ENCODE results near the gene CHL1.

- TF ChIP-seq, protein P1, sequence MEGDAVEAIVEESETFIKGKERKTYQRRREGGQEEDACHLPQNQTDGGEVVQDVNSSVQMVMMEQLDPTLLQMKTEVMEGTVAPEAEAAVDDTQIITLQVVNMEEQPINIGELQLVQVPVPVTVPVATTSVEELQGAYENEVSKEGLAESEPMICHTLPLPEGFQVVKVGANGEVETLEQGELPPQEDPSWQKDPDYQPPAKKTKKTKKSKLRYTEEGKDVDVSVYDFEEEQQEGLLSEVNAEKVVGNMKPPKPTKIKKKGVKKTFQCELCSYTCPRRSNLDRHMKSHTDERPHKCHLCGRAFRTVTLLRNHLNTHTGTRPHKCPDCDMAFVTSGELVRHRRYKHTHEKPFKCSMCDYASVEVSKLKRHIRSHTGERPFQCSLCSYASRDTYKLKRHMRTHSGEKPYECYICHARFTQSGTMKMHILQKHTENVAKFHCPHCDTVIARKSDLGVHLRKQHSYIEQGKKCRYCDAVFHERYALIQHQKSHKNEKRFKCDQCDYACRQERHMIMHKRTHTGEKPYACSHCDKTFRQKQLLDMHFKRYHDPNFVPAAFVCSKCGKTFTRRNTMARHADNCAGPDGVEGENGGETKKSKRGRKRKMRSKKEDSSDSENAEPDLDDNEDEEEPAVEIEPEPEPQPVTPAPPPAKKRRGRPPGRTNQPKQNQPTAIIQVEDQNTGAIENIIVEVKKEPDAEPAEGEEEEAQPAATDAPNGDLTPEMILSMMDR (IDR thresholded peaks at IDR 0.05; ENCODE audit: low read depth, low read length, poor library complexity, severe bottlenecking), result no peak
- TF ChIP-seq EZH2phosphoT487 (IDR thresholded peaks at IDR 0.05; ENCODE audit: borderline replicate concordance, low read length), result no peak
These were observed 135.3 kb downstream of the CHL1 start for GRCh38 chr3:331881-332280.
